GM12864 (cell line): ENCODE measurements around the gene TFF3.
A peak's percentile ranks its signal among the peaks of the same experiment; 100 is the strongest.

Experiments
- DNase-seq: peaks from one replicate; pipeline ENCODE4 v3.0.0-alpha.2; 2011; ENCODE audit warnings: low read depth
- H3K4me3 ChIP-seq: 2 replicates; pipeline ENCODE4 v1.5.1; 2011; ENCODE audit warnings: mild to moderate bottlenecking, low read depth, low read length, control low read depth
- TF ChIP-seq, protein P1 (sequence below): IDR thresholded peaks from 2 replicates; pipeline ENCODE4 v1.5.1; 2011; ENCODE audit warnings: low read depth, mild to moderate bottlenecking, moderate library complexity, low read length, control low read depth, inconsistent platforms; ENCODE audit errors: missing control alignments

TFF3 gene

DNA sequence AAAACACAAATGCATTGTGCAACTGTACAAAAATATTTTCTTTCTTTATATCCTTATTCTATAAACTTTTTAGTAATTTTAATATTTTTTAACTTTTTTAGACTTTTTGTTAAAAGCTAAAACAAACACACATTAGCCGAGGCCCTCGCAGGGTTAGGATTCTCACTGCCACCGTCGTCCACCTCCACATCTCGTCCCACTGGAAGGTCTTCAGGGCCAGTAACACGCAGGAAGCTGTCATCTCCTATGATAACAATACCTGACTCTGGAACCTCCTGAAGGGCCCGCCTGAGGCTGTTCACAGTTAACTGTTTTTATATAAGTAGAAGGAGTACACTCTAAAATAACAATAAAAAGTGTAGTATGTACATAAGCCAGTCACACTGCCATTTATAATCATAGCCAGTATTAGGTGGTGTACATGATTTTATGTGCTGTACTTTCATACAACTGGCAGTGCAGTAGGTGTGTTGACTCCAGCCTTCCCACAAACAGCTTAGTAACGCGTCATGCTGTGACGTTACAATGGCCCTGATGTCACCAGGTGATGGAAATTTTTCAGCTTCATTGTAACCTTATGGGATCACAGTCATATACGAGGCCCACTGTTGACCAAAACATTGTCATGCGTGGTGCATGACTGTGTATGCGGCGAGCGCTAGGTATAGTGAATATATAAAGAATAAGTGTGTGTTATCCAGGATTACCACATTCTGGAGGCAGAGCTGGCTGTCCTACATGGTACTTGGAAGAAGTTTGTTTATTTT, 26.8 kb upstream of the TFF3 start:
- TF ChIP-seq, protein P1, sequence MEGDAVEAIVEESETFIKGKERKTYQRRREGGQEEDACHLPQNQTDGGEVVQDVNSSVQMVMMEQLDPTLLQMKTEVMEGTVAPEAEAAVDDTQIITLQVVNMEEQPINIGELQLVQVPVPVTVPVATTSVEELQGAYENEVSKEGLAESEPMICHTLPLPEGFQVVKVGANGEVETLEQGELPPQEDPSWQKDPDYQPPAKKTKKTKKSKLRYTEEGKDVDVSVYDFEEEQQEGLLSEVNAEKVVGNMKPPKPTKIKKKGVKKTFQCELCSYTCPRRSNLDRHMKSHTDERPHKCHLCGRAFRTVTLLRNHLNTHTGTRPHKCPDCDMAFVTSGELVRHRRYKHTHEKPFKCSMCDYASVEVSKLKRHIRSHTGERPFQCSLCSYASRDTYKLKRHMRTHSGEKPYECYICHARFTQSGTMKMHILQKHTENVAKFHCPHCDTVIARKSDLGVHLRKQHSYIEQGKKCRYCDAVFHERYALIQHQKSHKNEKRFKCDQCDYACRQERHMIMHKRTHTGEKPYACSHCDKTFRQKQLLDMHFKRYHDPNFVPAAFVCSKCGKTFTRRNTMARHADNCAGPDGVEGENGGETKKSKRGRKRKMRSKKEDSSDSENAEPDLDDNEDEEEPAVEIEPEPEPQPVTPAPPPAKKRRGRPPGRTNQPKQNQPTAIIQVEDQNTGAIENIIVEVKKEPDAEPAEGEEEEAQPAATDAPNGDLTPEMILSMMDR, result no peak
- no peak for DNase-seq

DNA sequence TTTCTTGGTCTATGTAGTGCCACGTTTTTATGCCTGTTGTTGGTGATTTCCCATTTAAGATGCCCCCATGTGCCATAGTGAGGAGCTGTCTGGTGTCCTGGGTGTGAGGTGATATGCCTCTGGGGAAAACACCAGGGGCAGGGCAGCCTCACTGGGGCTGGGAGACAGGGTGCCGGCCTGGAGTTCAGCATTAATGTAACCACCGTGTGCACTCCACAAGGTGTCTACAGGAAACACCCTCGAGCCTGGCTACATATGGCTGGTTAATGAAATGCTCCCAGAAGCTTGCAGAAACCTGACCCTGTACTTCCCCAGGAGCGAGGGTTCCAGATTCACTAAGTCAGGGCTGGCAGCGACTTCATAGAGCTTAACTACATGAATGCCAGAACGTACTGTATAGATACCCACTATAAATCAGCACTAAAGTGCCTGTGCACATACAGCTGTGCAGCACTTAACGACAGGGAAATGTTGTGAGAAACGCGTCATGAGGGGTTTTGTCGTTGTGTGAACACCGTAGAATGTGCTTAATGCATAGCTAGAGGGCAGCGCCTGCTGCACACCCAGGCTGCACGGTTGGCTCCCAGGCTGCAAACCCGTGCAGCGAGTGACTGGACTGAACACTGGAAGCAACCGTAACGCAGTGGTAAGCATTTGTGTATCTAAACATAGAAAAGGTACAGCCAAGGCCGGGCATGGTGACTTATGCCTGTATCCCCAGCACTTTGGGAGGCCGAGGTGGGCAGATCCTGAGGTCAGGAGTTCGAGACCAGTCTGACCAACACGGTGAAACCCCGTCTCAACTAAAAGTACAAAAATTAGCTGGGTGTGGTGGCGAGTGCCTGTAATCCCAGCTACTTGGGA, 25.2 kb upstream of the TFF3 start:
- no peak for DNase-seq
- H3K4me3 ChIP-seq, result no peak overlapping the region
- TF ChIP-seq, protein P1, result no peak

More for the DNA sequence above, 26.8 kb upstream of the TFF3 start:
- no peak overlapping the region for H3K4me3 ChIP-seq

DNA sequence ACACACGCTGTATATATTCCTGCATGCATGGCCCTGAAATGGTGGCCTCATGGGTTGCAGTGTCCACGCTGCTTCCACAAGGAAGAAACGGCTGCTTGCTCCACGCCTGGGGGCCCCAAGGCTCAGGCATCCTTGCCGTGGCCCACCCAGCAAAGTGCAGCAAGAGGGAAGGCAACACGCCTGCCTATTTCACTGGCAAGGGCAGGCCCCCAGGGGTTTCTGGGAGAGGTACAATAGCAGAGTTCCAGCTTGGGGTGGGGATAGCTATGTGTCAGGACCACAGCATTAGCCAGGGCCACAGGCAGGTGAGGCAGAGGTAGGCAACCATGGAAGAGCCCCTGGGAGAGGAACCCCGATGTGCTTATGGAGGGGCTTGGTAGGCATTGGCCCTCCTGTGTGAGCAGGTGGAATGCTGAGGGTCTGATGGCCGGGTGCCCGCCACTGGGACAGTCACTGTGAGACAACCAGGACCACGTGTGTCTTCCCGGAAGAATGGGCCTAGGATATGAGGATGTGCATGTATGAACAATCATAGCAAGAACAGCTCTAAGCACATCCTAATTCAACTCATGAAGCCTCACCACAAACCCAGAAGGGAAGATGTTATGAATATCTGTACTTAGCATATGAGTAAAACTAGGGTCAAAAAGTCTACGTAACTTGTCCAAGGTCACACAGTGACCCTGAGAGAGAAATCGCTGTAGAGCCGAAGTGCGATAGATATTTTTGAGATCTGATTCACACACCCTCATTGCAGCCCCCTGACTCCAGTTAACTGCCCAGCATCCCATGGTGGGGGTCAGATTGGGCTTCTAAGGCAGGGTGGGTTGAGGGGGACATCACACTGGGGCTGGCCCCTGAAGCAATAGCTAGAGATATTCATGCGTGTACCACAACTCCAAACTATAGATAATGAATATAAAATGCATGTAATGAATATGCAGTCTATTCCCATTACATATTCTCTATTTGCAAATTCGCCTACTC, 23.8 kb upstream of the TFF3 start:
- no peak overlapping the region for H3K4me3 ChIP-seq
- TF ChIP-seq, protein P1, result no peak
- DNase-seq, result no peak

DNA sequence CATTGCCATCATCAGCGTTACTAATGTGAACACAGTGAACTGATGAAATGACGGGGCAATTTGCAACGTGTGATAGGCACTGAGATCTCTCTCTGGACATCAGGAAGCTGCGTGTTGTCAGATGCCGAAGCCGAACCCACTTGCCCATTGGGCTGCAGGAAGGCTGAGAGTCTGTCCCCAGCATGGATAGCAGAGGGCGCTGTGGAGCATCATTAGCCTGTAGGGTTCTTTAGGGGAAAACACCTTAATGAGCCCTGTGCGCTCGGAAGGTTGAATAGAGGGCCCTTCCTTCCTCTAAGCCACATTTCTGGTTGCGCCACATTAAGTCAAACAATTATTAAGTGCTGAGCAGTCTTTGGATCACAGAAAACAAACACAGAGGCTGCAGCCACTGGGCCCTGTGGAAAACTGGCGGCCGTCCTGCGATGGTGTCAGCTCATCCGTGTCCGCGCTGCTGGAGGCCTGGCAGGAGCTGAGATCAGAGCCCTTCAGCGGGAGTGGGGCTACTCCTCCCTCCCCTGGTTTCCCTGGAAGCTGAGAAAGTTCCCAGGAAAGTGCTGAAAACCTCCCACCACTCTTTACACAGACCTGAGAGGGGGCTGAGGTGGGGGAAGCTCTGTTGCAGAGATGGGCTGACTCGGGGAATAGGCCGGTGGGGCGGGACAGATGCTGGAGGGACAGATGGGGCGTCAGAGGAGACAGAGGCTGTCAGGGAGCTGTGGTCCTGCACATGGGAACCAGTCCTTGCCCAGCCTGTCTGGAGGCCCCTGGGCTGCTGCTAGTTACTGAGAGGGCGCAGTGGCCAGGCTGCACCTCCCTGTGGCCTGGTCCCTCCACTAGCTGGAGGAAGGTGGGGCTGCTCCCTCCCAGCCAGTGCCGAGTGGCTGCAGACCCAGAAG, 22.9 kb upstream of the TFF3 start:
- TF ChIP-seq, protein P1, result peak; percentile 69
- no peak overlapping the region for H3K4me3 ChIP-seq
- no peak for DNase-seq

DNA sequence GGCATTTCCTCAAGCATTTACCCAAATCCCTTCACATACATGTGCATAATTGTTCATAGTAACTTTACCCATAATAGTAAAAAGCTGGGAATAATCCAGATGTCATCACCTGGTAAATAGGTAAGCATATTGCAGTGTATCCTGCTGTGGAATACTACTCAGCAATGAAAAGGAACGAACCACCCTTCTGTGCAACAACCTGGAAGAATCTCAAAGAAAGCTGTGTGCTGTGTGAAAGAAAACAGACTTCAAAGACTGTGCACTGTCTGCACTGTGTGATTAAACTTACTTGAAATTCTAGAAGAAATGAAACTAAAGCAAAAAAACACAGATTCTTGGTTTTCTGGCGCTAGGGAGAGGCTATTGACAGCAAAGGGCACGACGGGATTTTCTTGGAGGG, 22.1 kb upstream of the TFF3 start:
- no peak for DNase-seq
- TF ChIP-seq, protein P1, result no peak
- H3K4me3 ChIP-seq, result no peak overlapping the region
